ENCODE measurements around the gene PKNOX2.

- TF ChIP-seq CTCF (IDR thresholded peaks at IDR 0.05 in 2 of 3, conservative IDR thresholded peaks at IDR 0.05 in 1 of 3; ENCODE audit: insufficient read depth in 2 of 3, low read depth in 1 of 3, low read length in 3 of 3) (no peak), E2F4 (CRISPR knock-in tag; IDR thresholded peaks at IDR 0.05; ENCODE audit: low read depth) (no peak), E2F3 (CRISPR knock-in tag; IDR thresholded peaks at IDR 0.05) (no peak), ZBTB34 (CRISPR knock-in tag; IDR thresholded peaks at IDR 0.05) (no peak), NONO (IDR thresholded peaks at IDR 0.05; ENCODE audit: low read depth in 2 of 2, low read length in 1 of 2) (no peak), USF2 (CRISPR knock-in tag; IDR thresholded peaks at IDR 0.05) (no peak), HDGF (IDR thresholded peaks at IDR 0.05) (no peak), JUNB (CRISPR knock-in tag; conservative IDR thresholded peaks at IDR 0.05) (no peak), ZNF639 (CRISPR knock-in tag; conservative IDR thresholded peaks at IDR 0.05 in 1 of 2, IDR thresholded peaks at IDR 0.05 in 1 of 2) (no peak), POLR2A (conservative IDR thresholded peaks at IDR 0.05) (no peak), YY1 (IDR thresholded peaks at IDR 0.05; ENCODE audit: borderline replicate concordance in 1 of 3, control insufficient read depth in 1 of 3, extremely low read depth in 1 of 3, insufficient read depth in 3 of 3, insufficient read length in 1 of 3, insufficient replicate concordance in 2 of 3, low read depth in 1 of 3, low read length in 2 of 3) (no peak), ILF3 (IDR thresholded peaks at IDR 0.05; ENCODE audit: borderline replicate concordance) (no peak)
Measured at GRCh38 chr11:125312812-125313211, 148.3 kb downstream of the PKNOX2 start.
